Ovary (tissue), 9 donors: ENCODE measurements around the gene NCOA3. TPM values are rescaled to one million over a fixed set of nuclear protein-coding genes. Genes with fewer than 3 reads are reported as not detected.

Experiments
- DNase-seq, 5 donors: peaks; one replicate each; pipeline ENCODE4 v3.0.0-alpha.2; 2019 to 2020
- H3K27ac ChIP-seq, 2 donors: fragments of 200-600 bp; one replicate each; pipeline versions ENCODE4 v1.5.1 to v1.8.0; 2019 to 2022
- H3K27me3 ChIP-seq: fragments of 200-600 bp; one replicate; pipeline ENCODE4 v1.8.0; 2022
- H3K36me3 ChIP-seq: fragments of 200-600 bp; sonication (generic); one replicate; pipeline ENCODE4 v1.5.1; 2019
- H3K4me1 ChIP-seq: one replicate; pipeline ENCODE4 v1.8.1; 2013; ENCODE audit warnings: mild to moderate bottlenecking, moderate library complexity; ENCODE audit not compliant: insufficient read depth
- H3K4me3 ChIP-seq: fragments of 200-600 bp; sonication (generic); one replicate; pipeline ENCODE4 v1.5.1; 2017
- H3K9me3 ChIP-seq, 2 donors: fragments of 200-600 bp in 1 of 2; sonication (generic) in 1 of 2; one replicate each; pipeline versions ENCODE4 v1.5.1 to v1.8.1; 2013 to 2019; ENCODE audit warnings: mild to moderate bottlenecking in 1 of 2, moderate library complexity in 1 of 2
- CTCF ChIP-seq, 3 donors: fragments of 450-650 bp in 2 of 3; fragments of 200-600 bp in 1 of 3; IDR thresholded peaks; one replicate each; pipeline versions ENCODE4 v1.5.1 to v1.8.0; 2016 to 2022; ENCODE audit warnings: antibody characterized with exemption in 3 of 3, mild to moderate bottlenecking in 1 of 3
- EP300 ChIP-seq: sonication (generic); formaldehyde crosslinking; IDR thresholded peaks from one replicate; pipeline ENCODE4 v1.6.1; 2017; ENCODE audit warnings: antibody characterized with exemption
- POLR2A ChIP-seq: fragments of 450-650 bp; IDR thresholded peaks from one replicate; pipeline ENCODE4 v1.6.1; 2017; ENCODE audit warnings: antibody characterized with exemption, mild to moderate bottlenecking, moderate library complexity
- WGBS, 3 donors: extraction: QIAGEN DNeasy Blood & Tissue Kit in 1 of 3; methylation state at CpG; one replicate each; pipeline versions ENCODE4 v1.1.5 to v1.1.7; 2013 to 2017; 5-methylcytosine and 5-hydroxymethylcytosine counted together
- intact Hi-C, 4 donors: fragments of 100-400 bp; cut with DNase I; formaldehyde crosslinking; loops; one replicate each; pipeline versions ENCODE4 v1.11.0 to v1.15.1; 2022 to 2023
- polyA plus RNA-seq, 2 donors: library from polyadenylated mRNA; stranded (reverse); fragments of 200-250 nt in 1 of 2; fragments of 350-450 nt in 1 of 2; fragmentation: Illumina TruSeq in 1 of 2; extraction: RNeasy Lipid Tissue Mini Kit (QIAGEN cat#74804) in 1 of 2; gene quantifications; one replicate each; pipeline ENCODE4 v1.2.3, GENCODE V29; 2013 to 2014
- total RNA-seq, 7 donors: library from RNA; depleted of rRNA in 2 of 7; stranded (reverse); fragments of >200 nt in 2 of 7; fragmentation: NEBNext Ultra II Directional in 3 of 7; extraction: Animal tissue kit (Norgen Biotek cat#: 25700) in 3 of 7; gene quantifications; one replicate each; pipeline versions ENCODE4 v1.1.0 to v1.2.4, GENCODE V29; 2016 to 2023
- donor health status: DM: no; HTN: no; CAD: no; lungs with moderate emphysema.
- donor health status: DM: no; HTN: no; CAD: no.
- donor health status: Bipolar disorder and iron deficiency.
- donor health status: DM: yes; HTN: yes; CAD: no.
- donor health status: DM: no; HTN: no; CAD: no.
- donor health status: DM: yes; HTN: yes; CAD: no.

Gene NCOA3
- total and polyA plus RNA-seq, 9 donors, result 8.2 to 32.4 (median 25.7) TPM

- H3K4me1 ChIP-seq, result peaks cover 1% of the 10 kb centered on the region
- TF ChIP-seq POLR2A (no peak), EP300 (no peak), CTCF (IDR thresholded peaks at IDR 0.05) (no peak)
- 90 to 92% (median 90%) methylated on average over 8 of the region's 8 CpGs for WGBS, 3 donors
- H3K27me3 ChIP-seq, result no peaks in the 10 kb centered on the region
- no peaks in the 10 kb centered on the region for H3K9me3 ChIP-seq
- no peaks in the 10 kb centered on the region for H3K36me3 ChIP-seq
- no peak overlapping the region for H3K4me3 ChIP-seq
- intact Hi-C loops, result no loop called here
- DNase-seq, result no peak
- no peak overlapping the region for H3K27ac ChIP-seq
Measured at GRCh38 chr20:47535088-47535487, 33.4 kb downstream of the NCOA3 start.

GRCh38 chr20:47535994-47536393, 34.3 kb downstream of the NCOA3 start:
- DNase-seq, result no peak
- Histone ChIP-seq H3K4me3 (no peak overlapping the region), H3K4me1 (peaks cover 4% of the 10 kb centered on the region), H3K36me3 (no peaks in the 10 kb centered on the region), H3K27me3 (no peaks in the 10 kb centered on the region), H3K9me3 (no peaks in the 10 kb centered on the region), H3K27ac (no peak overlapping the region)
- intact Hi-C loops, result no loop called here
- 94 to 97% (median 95%) methylated on average over 6 of the region's 6 CpGs for WGBS, 3 donors
- TF ChIP-seq POLR2A, result no peak
- TF ChIP-seq CTCF (IDR thresholded peaks at IDR 0.05), result no peak

GRCh38 chr20:47540443-47541354, 39.0 kb downstream of the NCOA3 start:
- Histone ChIP-seq H3K36me3 (no peaks in the 10 kb centered on the region), H3K27me3 (no peaks in the 10 kb centered on the region), H3K9me3 (no peaks in the 10 kb centered on the region), H3K4me1 (peaks cover 8% of the 10 kb centered on the region), H3K4me3 (no peak overlapping the region), H3K27ac (no peak overlapping the region)
- intact Hi-C loops, result no loop called here
- 14 to 29% (median 15%) methylated on average over 5 of the region's 5 CpGs for WGBS, 3 donors
- no peak for TF ChIP-seq EP300
- no peak for TF ChIP-seq POLR2A
- no peak for TF ChIP-seq CTCF (IDR thresholded peaks at IDR 0.05)
- DNase-seq, result no peak

- Histone ChIP-seq H3K4me1 (peaks cover 9% of the 10 kb centered on the region), H3K4me3 (no peak overlapping the region), H3K27me3 (no peaks in the 10 kb centered on the region), H3K36me3 (no peaks in the 10 kb centered on the region), H3K27ac (no peak overlapping the region), H3K9me3 (no peaks in the 10 kb centered on the region)
- DNase-seq, result no peak
- no peak for TF ChIP-seq EP300
- TF ChIP-seq POLR2A, result no peak
- TF ChIP-seq CTCF (IDR thresholded peaks at IDR 0.05), result no peak
- WGBS, 3 donors, result 53 to 60% (median 56%) methylated on average over 3 of the region's 3 CpGs
- intact Hi-C loops, result no loop called here
Measured at GRCh38 chr20:47541355-47541922, 39.8 kb downstream of the NCOA3 start.
